Breast epithelium (tissue), 4 donors: ENCODE data around the gene HCAR2. TPM values are rescaled to one million over a fixed set of nuclear protein-coding genes. Genes with fewer than 3 reads are reported as not detected.

ENCODE experiments used
- DNase-seq, 2 donors: peaks; one replicate each; pipeline ENCODE4 v3.0.0-alpha.2; 2019; ENCODE audit warnings: low spot score in 2 of 2
- H3K27ac ChIP-seq, 2 donors: fragments of 200-600 bp; sonication (generic) in 1 of 2; one replicate each; pipeline ENCODE4 v1.5.1; 2016 to 2019; ENCODE audit warnings: mild to moderate bottlenecking in 1 of 2
- H3K27me3 ChIP-seq, 2 donors: fragments of 200-600 bp; sonication (generic) in 1 of 2; one replicate each; pipeline versions ENCODE4 v1.5.1 to v1.6.0; 2017 to 2019; ENCODE audit warnings: control low read depth in 1 of 2, mild to moderate bottlenecking in 1 of 2
- H3K36me3 ChIP-seq: fragments of 200-600 bp; one replicate; pipeline ENCODE4 v1.5.1; 2019
- H3K4me1 ChIP-seq, 2 donors: fragments of 200-600 bp; sonication (generic); one replicate each; pipeline ENCODE4 v1.5.1; 2016 to 2019; ENCODE audit warnings: control low read depth in 1 of 2
- H3K4me3 ChIP-seq, 3 donors: fragments of 200-600 bp; sonication (generic); 1 replicate in 2 of 3; 2 replicates in 1 of 3; pipeline ENCODE4 v1.5.1; 2016 to 2019; ENCODE audit warnings: mild to moderate bottlenecking in 3 of 3, moderate library complexity in 2 of 3
- H3K9me3 ChIP-seq, 2 donors: fragments of 200-600 bp; sonication (generic) in 1 of 2; one replicate each; pipeline ENCODE4 v1.5.1; 2016 to 2019; ENCODE audit warnings: control low read depth in 1 of 2
- CTCF ChIP-seq, 3 donors: fragments of 450-650 bp; IDR thresholded peaks; one replicate each; pipeline ENCODE4 v1.5.1; 2016 to 2017; ENCODE audit warnings: antibody characterized with exemption in 3 of 3, mild to moderate bottlenecking in 3 of 3, moderate library complexity in 3 of 3
- POLR2A ChIP-seq: fragments of 450-650 bp; IDR thresholded peaks from one replicate; pipeline ENCODE4 v1.6.1; 2016; ENCODE audit warnings: antibody characterized with exemption, mild to moderate bottlenecking, moderate library complexity
- POLR2AphosphoS5 ChIP-seq, 3 donors: sonication (generic); formaldehyde crosslinking; IDR thresholded peaks; one replicate each; pipeline ENCODE4 v1.6.1; 2017; ENCODE audit warnings: antibody characterized with exemption in 3 of 3
- intact Hi-C: fragments of 100-400 bp; cut with DNase I; formaldehyde crosslinking; loops from one replicate; pipeline ENCODE4 v1.15.1; 2023; ENCODE audit warnings: low total_unique reads
- total RNA-seq, 3 donors: library from RNA; depleted of rRNA; stranded (reverse); fragments of >200 nt; gene quantifications; one replicate each; pipeline ENCODE4 v1.1.0, GENCODE V29; 2016

The HCAR2 gene
- total RNA-seq, 3 donors from 2014 or later: 5.7 to 10.8 (median 6.4) TPM

GRCh38 chr12:122743895-122744525 lies 40.9 kb upstream of the HCAR2 start:
- Histone ChIP-seq H3K36me3 (no peaks in the 10 kb centered on the region), H3K4me1 (no peaks in the 10 kb centered on the region), H3K4me3 (no peak overlapping the region), H3K9me3 (no peaks in the 10 kb centered on the region), H3K27me3 (no peaks in the 10 kb centered on the region), H3K27ac (no peak overlapping the region)
- no peak for TF ChIP-seq POLR2A
- intact Hi-C loops: loop anchor here (5.0 kb wide), 1 partner anchor 1897 kb away; no protein-coding TSS in a partner anchor
- no peak for DNase-seq

GRCh38 chr12:122740351-122740750 lies 37.2 kb upstream of the HCAR2 start:
- intact Hi-C loops: loop anchor here (5.0 kb wide), 1 partner anchor 1893 kb away; no protein-coding TSS in a partner anchor
- Histone ChIP-seq H3K4me1 (no peaks in the 10 kb centered on the region), H3K36me3 (no peaks in the 10 kb centered on the region), H3K4me3 (no peak overlapping the region), H3K9me3 (no peaks in the 10 kb centered on the region), H3K27me3 (no peaks in the 10 kb centered on the region), H3K27ac (no peak overlapping the region)
- TF ChIP-seq POLR2AphosphoS5 (IDR thresholded peaks at IDR 0.05) (no peak), POLR2A (no peak), CTCF (IDR thresholded peaks at IDR 0.05) (no peak)
- DNase-seq: no peak

- H3K27me3 ChIP-seq: no peaks in the 10 kb centered on the region
- no peaks in the 10 kb centered on the region for H3K36me3 ChIP-seq
- no peak for TF ChIP-seq CTCF (IDR thresholded peaks at IDR 0.05)
- no peaks in the 10 kb centered on the region for H3K4me1 ChIP-seq
- no peak overlapping the region for H3K4me3 ChIP-seq
- no peak overlapping the region for H3K27ac ChIP-seq
- DNase-seq: no peak
- intact Hi-C loops: loop anchor here (10.0 kb wide), 1 partner anchor 94 kb away; no protein-coding TSS in a partner anchor
- no peaks in the 10 kb centered on the region for H3K9me3 ChIP-seq
Observed at GRCh38 chr12:122738571-122738970, 35.4 kb upstream of the HCAR2 start.

- DNase-seq: no peak
- TF ChIP-seq POLR2A (no peak), CTCF (IDR thresholded peaks at IDR 0.05) (no peak), POLR2AphosphoS5 (IDR thresholded peaks at IDR 0.05) (no peak)
- no peak overlapping the region for H3K4me3 ChIP-seq
- no peaks in the 10 kb centered on the region for H3K36me3 ChIP-seq
- no peaks in the 10 kb centered on the region for H3K9me3 ChIP-seq
- H3K27ac ChIP-seq: no peak overlapping the region
- H3K27me3 ChIP-seq: no peaks in the 10 kb centered on the region
- H3K4me1 ChIP-seq: no peaks in the 10 kb centered on the region
- intact Hi-C loops: loop anchor here (2.0 to 10.0 kb wide), 2 partner anchors 18 to 88 kb away; no protein-coding TSS in a partner anchor
Observed at GRCh38 chr12:122732611-122733010, 29.5 kb upstream of the HCAR2 start.

- no peak for DNase-seq
- Histone ChIP-seq H3K36me3 (no peaks in the 10 kb centered on the region), H3K4me1 (no peaks in the 10 kb centered on the region), H3K27ac (no peak overlapping the region), H3K27me3 (no peaks in the 10 kb centered on the region), H3K9me3 (no peaks in the 10 kb centered on the region), H3K4me3 (no peak overlapping the region)
- TF ChIP-seq CTCF (IDR thresholded peaks at IDR 0.05): no peak
- no peak for TF ChIP-seq POLR2AphosphoS5 (IDR thresholded peaks at IDR 0.05)
- TF ChIP-seq POLR2A: no peak
- intact Hi-C loops: loop anchor here (2.0 to 10.0 kb wide), 2 partner anchors 19 to 87 kb away; no protein-coding TSS in a partner anchor
Observed at GRCh38 chr12:122732170-122732569, 29.0 kb upstream of the HCAR2 start.
